Superior temporal gyrus (tissue), 1 donor: ENCODE measurements around the gene TSPAN3.

Experiments used
- DNase-seq: peaks from one replicate; pipeline ENCODE4 v3.0.0-alpha.2; 2016; ENCODE audit errors: extremely low spot score

The TSPAN3 gene

GRCh38 chr15:77009646-77010311 is 61.1 kb downstream of the TSPAN3 start:
- DNase-seq: no peak

- DNase-seq: no peak
Measured at GRCh38 chr15:77009176-77009575, 61.7 kb downstream of the TSPAN3 start.

- DNase-seq: no peak
Measured at GRCh38 chr15:77004189-77004588, 66.7 kb downstream of the TSPAN3 start.

- no peak for DNase-seq
Measured at GRCh38 chr15:77002954-77003912, 67.7 kb downstream of the TSPAN3 start.

GRCh38 chr15:77002436-77002835 is 68.5 kb downstream of the TSPAN3 start:
- DNase-seq: no peak

- DNase-seq: no peak
Measured at GRCh38 chr15:77001966-77002365, 68.9 kb downstream of the TSPAN3 start.

GRCh38 chr15:77001351-77001750 is 69.6 kb downstream of the TSPAN3 start:
- DNase-seq: no peak

- DNase-seq: no peak
Measured at GRCh38 chr15:76999996-77000395, 70.9 kb downstream of the TSPAN3 start.

GRCh38 chr15:76998663-76999285 is 72.1 kb downstream of the TSPAN3 start:
- no peak for DNase-seq

- no peak for DNase-seq
Measured at GRCh38 chr15:76996526-76997401, 74.1 kb downstream of the TSPAN3 start.

- no peak for DNase-seq
Measured at GRCh38 chr15:76996076-76996525, 74.8 kb downstream of the TSPAN3 start.

GRCh38 chr15:76994971-76995945 is 75.7 kb downstream of the TSPAN3 start, which contains the start of gene PSTPIP1:
TSS of gene PSTPIP1 (plus strand) at chr15:76995126. CDS start at chr15:76995574, 448 bp downstream.
- peak; percentile 55 for DNase-seq

- no peak for DNase-seq
Measured at GRCh38 chr15:76994496-76994895, 76.4 kb downstream of the TSPAN3 start.

GRCh38 chr15:76994001-76994400 is 76.9 kb downstream of the TSPAN3 start:
- no peak for DNase-seq

GRCh38 chr15:76993114-76993725 is 77.7 kb downstream of the TSPAN3 start:
- no peak for DNase-seq

GRCh38 chr15:76991741-76992645 is 78.9 kb downstream of the TSPAN3 start:
- no peak for DNase-seq
